Activated naive CD4-positive, alpha-beta T cell treated with anti-CD3 and anti-CD28 coated beads, Interleukin-2, amount 50 U/mL, for 24 hours (primary cell): Measurements from ENCODE around the gene CD36.
"Not testable (repeated sequence)": the region's sequence is repeated elsewhere in the genome, so short reads cannot be mapped to it uniquely, and the experiment has no call there.

Experiments used
- H3K27ac Mint-ChIP-seq: one replicate; pipeline ENCODE4 v1.8.0; 2021; ENCODE audit warnings: mild to moderate bottlenecking, mixed read lengths
- H3K27me3 Mint-ChIP-seq: one replicate; pipeline ENCODE4 v1.8.0; 2021; ENCODE audit warnings: mixed read lengths
- H3K36me3 Mint-ChIP-seq: one replicate; pipeline ENCODE4 v1.8.0; 2021; ENCODE audit warnings: mixed read lengths
- H3K4me1 Mint-ChIP-seq: one replicate; pipeline ENCODE4 v1.8.0; 2021; ENCODE audit warnings: mixed read lengths
- H3K4me3 Mint-ChIP-seq: one replicate; pipeline ENCODE4 v1.8.0; 2021; ENCODE audit warnings: mild to moderate bottlenecking, mixed read lengths
- H3K9me3 Mint-ChIP-seq: one replicate; pipeline ENCODE4 v1.8.0; 2021; ENCODE audit warnings: mixed read lengths

The CD36 gene

GRCh38 chr7:80659120-80660055, 20.9 kb downstream of the CD36 start:
- H3K4me3 Mint-ChIP-seq = no peak overlapping the region
- no peaks in the 10 kb centered on the region for H3K4me1 Mint-ChIP-seq
- H3K36me3 Mint-ChIP-seq = no peaks in the 10 kb centered on the region
- H3K27me3 Mint-ChIP-seq = no peaks in the 10 kb centered on the region
- H3K9me3 Mint-ChIP-seq = no peaks in the 10 kb centered on the region
- no peak overlapping the region for H3K27ac Mint-ChIP-seq

GRCh38 chr7:80660939-80661338, 22.5 kb downstream of the CD36 start:
- no peak overlapping the region for H3K27ac Mint-ChIP-seq

DNA sequence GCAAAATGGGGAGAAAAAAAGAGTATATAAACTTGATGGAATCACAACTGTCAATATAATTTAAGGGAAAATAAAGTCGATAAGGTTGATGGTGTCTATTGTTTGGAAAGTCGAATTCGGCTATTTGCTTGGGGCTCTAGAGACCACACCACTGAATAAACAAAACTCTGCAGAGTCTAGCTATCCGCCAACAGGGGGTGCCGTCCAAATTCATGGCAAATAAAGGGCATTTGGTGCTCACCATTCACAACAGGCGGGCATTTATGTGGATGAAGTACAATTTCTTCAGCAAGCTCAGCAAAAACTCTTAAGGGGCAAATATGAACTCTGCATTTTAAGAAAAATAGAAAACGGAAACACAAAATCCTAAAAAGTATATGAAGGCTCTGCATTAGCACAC, 23.3 kb downstream of the CD36 start:
- Mint-ChIP-seq H3K36me3 (no peaks in the 10 kb centered on the region), H3K27me3 (no peaks in the 10 kb centered on the region), H3K9me3 (no peaks in the 10 kb centered on the region), H3K4me3 (no peak overlapping the region), H3K4me1 (no peaks in the 10 kb centered on the region), H3K27ac (no peak overlapping the region)

More at GRCh38 chr7:80660939-80661338, 22.5 kb downstream of the CD36 start:
- Mint-ChIP-seq H3K27me3 (no peaks in the 10 kb centered on the region), H3K4me3 (no peak overlapping the region), H3K9me3 (no peaks in the 10 kb centered on the region), H3K4me1 (no peaks in the 10 kb centered on the region), H3K36me3 (no peaks in the 10 kb centered on the region)

DNA sequence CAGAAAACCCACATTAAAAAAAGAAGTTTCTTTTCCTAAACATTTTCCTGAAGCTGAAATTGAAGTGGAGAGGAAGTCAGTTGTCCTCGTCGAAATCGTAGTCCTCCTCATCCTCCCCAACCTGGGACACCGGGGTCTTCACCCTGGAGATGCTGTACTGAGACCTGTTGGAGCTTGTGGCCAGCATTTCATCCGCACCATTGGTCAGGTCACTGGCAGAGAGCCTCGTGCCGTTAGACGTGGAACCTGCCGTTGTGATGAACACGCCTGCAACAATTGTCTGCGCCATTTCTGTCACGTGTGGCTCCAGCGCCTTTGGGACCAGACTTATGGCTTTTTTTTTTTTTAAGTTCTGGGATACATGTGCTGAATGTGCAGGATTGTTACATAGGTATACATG, 23.8 kb downstream of the CD36 start:
- Mint-ChIP-seq H3K9me3 (no peaks in the 10 kb centered on the region), H3K27ac (no peak overlapping the region), H3K36me3 (no peaks in the 10 kb centered on the region)

GRCh38 chr7:80665526-80665925, 27.1 kb downstream of the CD36 start:
- H3K4me1 Mint-ChIP-seq = no peaks in the 10 kb centered on the region
- no peak overlapping the region for H3K4me3 Mint-ChIP-seq
- no peaks in the 10 kb centered on the region for H3K27me3 Mint-ChIP-seq
- H3K27ac Mint-ChIP-seq = no peak overlapping the region
- no peaks in the 10 kb centered on the region for H3K9me3 Mint-ChIP-seq
- H3K36me3 Mint-ChIP-seq = no peaks in the 10 kb centered on the region

More for the DNA sequence above, 23.8 kb downstream of the CD36 start:
- Mint-ChIP-seq H3K4me3 (no peak overlapping the region), H3K27me3 (no peaks in the 10 kb centered on the region), H3K4me1 (no peaks in the 10 kb centered on the region)

DNA sequence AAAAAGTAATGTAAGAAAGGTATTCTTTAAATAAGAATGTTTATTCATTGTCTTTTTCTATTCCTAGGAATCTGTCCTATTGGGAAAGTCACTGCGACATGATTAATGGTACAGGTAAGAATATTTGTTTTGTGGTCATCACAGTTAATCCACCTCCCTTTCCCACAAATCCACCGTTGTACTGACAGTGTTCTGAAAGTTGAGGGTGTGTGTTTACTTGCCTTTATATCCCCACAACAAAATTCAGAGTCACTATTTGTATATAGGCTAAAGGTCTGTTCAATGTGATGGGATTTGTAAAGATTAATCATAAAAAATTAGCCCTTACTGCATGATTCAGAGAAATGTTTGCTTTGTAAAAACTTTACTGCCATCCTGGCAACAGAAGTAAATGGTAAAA, 27.9 kb downstream of the CD36 start:
- Mint-ChIP-seq H3K4me1 (no peaks in the 10 kb centered on the region), H3K36me3 (no peaks in the 10 kb centered on the region), H3K27ac (no peak overlapping the region), H3K9me3 (no peaks in the 10 kb centered on the region), H3K27me3 (no peaks in the 10 kb centered on the region), H3K4me3 (no peak overlapping the region)

GRCh38 chr7:80669367-80669766, 30.9 kb downstream of the CD36 start:
- not testable (repeated sequence) for H3K9me3 Mint-ChIP-seq, H3K36me3 Mint-ChIP-seq, H3K27me3 Mint-ChIP-seq, H3K4me3 Mint-ChIP-seq, H3K27ac Mint-ChIP-seq, H3K4me1 Mint-ChIP-seq

- Mint-ChIP-seq H3K9me3 (no peaks in the 10 kb centered on the region), H3K4me3 (no peak overlapping the region), H3K27me3 (no peaks in the 10 kb centered on the region), H3K4me1 (no peaks in the 10 kb centered on the region), H3K36me3 (no peaks in the 10 kb centered on the region), H3K27ac (no peak overlapping the region)
Measured at GRCh38 chr7:80671744-80672143, 33.3 kb downstream of the CD36 start.

- Mint-ChIP-seq H3K27me3 (no peaks in the 10 kb centered on the region), H3K9me3 (no peaks in the 10 kb centered on the region), H3K4me1 (no peaks in the 10 kb centered on the region), H3K4me3 (no peak overlapping the region), H3K36me3 (no peaks in the 10 kb centered on the region), H3K27ac (no peak overlapping the region)
Measured at GRCh38 chr7:80675090-80675489, 36.6 kb downstream of the CD36 start.

GRCh38 chr7:80676404-80676803, 38.0 kb downstream of the CD36 start:
- Mint-ChIP-seq H3K27me3 (no peaks in the 10 kb centered on the region), H3K36me3 (no peaks in the 10 kb centered on the region), H3K4me1 (no peaks in the 10 kb centered on the region), H3K9me3 (no peaks in the 10 kb centered on the region), H3K4me3 (no peak overlapping the region), H3K27ac (no peak overlapping the region)

DNA sequence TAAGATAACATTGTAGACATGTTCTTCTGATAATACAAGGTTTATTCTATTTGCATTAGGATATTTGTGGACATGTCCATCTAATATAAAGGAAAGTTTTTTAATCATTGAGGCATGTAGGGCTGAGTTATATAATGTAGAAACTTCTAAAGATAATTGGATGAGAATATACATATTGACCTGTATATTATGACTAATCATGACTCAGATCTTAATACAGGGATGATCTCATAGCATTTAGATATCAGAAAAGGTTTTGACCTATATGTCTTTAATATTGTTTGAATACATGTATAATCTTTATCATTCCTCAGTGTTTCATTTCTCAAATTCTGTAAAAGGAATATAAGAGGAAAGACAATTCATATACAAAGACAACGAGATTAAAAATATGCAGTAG, 39.2 kb downstream of the CD36 start:
- no peaks in the 10 kb centered on the region for H3K4me1 Mint-ChIP-seq
- H3K9me3 Mint-ChIP-seq = no peaks in the 10 kb centered on the region
- H3K27me3 Mint-ChIP-seq = no peaks in the 10 kb centered on the region
- no peak overlapping the region for H3K4me3 Mint-ChIP-seq
- no peaks in the 10 kb centered on the region for H3K36me3 Mint-ChIP-seq
- no peak overlapping the region for H3K27ac Mint-ChIP-seq

DNA sequence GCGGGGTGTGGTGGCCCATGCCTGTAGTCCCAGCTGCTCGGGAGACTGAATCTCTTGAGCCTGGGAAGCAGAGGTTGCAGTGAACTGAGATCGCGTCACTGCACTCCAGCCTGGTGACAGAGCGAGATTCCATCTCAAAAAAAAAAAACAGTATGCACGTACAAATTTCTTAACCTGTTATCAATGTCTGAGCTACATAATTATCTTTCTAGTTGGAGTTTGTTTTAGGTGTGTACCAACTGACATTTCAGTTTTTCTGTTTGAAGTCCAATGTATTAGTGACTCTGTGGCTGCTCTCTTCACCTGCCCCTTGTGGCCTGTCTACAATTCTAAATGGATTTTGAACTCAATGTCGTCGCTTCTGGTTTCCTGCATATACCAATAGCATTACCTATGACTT, 40.3 kb downstream of the CD36 start:
- no peak overlapping the region for H3K4me3 Mint-ChIP-seq
- H3K27me3 Mint-ChIP-seq = no peaks in the 10 kb centered on the region
- H3K36me3 Mint-ChIP-seq = no peaks in the 10 kb centered on the region
- H3K9me3 Mint-ChIP-seq = no peaks in the 10 kb centered on the region
- H3K27ac Mint-ChIP-seq = no peak overlapping the region
- H3K4me1 Mint-ChIP-seq = no peaks in the 10 kb centered on the region

DNA sequence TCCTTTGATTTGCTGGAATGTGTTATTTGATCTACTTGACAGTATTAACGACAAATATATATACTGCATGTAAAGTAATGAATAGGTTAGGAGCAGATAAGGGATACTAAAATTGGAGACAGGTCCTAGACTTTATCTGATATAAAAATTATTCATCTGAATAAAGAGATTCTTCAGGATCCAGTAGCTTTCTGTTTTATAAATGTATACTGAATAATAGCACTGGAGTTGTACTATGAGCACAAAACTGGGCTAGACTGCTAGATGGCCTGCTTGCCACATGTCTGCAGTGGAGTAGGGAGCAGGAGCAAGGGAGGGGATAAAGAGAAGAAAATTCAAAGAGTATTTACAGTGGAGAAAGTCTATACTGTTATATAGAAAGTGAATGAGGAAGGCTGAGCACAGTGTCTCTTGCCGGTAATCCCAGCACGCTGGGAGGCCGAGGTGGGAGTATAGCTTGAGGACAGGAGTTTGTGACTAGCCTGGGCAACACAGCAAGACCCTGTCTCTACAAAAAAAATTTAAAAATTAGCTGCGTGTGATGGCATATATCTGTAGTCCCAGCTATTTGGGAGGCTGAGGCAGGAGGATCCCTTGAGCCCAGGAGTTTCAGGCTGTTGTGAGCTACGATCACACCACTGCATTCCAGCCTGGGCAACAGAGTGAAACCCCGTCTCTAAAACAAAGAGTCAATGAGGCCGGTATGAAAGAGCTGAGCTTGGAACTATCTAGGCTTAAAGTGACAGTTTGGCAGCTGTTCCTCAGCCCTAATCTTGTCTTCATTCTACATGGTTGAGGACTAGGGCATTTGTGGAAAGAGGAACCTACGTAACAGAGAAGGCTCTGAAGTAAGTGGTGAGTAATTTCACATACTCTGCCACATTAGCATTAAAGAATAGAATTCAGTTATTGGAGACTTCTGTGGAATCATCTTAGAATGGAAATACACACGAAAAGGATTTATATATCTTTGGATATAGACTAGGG, 41.8 kb downstream of the CD36 start:
- Mint-ChIP-seq H3K4me3 (no peak overlapping the region), H3K9me3 (no peaks in the 10 kb centered on the region), H3K36me3 (no peaks in the 10 kb centered on the region), H3K4me1 (no peaks in the 10 kb centered on the region), H3K27ac (no peak overlapping the region), H3K27me3 (no peaks in the 10 kb centered on the region)

- no peaks in the 10 kb centered on the region for H3K36me3 Mint-ChIP-seq
- H3K4me1 Mint-ChIP-seq = no peaks in the 10 kb centered on the region
- no peaks in the 10 kb centered on the region for H3K27me3 Mint-ChIP-seq
- H3K4me3 Mint-ChIP-seq = no peak overlapping the region
- H3K27ac Mint-ChIP-seq = no peak overlapping the region
- no peaks in the 10 kb centered on the region for H3K9me3 Mint-ChIP-seq
Measured at GRCh38 chr7:80681272-80681885, 42.9 kb downstream of the CD36 start.

DNA sequence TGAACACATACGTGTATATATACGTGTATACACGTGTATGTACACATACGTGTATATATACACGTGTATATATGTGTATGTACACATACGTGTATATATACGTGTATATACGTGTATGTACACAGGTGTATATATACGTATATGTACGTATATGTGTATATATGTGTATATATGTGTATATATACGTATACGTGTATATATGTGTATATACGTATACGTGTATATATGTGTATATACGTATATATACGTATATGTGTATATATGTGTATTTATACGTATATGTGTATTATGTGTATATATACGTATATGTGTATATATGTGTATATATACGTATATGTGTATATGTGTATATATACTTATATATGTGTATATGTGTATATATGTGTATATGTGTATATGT, 44.3 kb downstream of the CD36 start:
- H3K4me3 Mint-ChIP-seq = no peak overlapping the region
- H3K27me3 Mint-ChIP-seq = no peaks in the 10 kb centered on the region
- no peaks in the 10 kb centered on the region for H3K9me3 Mint-ChIP-seq
- H3K36me3 Mint-ChIP-seq = no peaks in the 10 kb centered on the region
- no peaks in the 10 kb centered on the region for H3K4me1 Mint-ChIP-seq
- H3K27ac Mint-ChIP-seq = no peak overlapping the region
